Testis (tissue), 3 donors: ENCODE data around the gene MYLK4. TPM values are rescaled to one million over a fixed set of nuclear protein-coding genes. Genes with fewer than 3 reads are reported as not detected.

Experiments
- DNase-seq: peaks from one replicate; pipeline ENCODE4 v3.0.0-alpha.2; 2019
- H3K27ac ChIP-seq, 2 donors: fragments of 200-600 bp; sonication (generic); one replicate each; pipeline ENCODE4 v1.5.1; 2019
- H3K27me3 ChIP-seq: fragments of 200-600 bp; sonication (generic); one replicate; pipeline ENCODE4 v1.5.1; 2019
- H3K36me3 ChIP-seq: fragments of 200-600 bp; sonication (generic); one replicate; pipeline ENCODE4 v1.5.1; 2017; ENCODE audit warnings: low read depth; ENCODE audit errors: missing control alignments
- H3K4me1 ChIP-seq: fragments of 200-600 bp; sonication (generic); one replicate; pipeline ENCODE4 v1.5.1; 2019
- H3K4me3 ChIP-seq, 2 donors: fragments of 200-600 bp; sonication (generic); one replicate each; pipeline ENCODE4 v1.5.1; 2017 to 2019
- H3K9me3 ChIP-seq: fragments of 200-600 bp; sonication (generic); one replicate; pipeline ENCODE4 v1.5.1; 2017
- POLR2A ChIP-seq: fragments of 450-650 bp; IDR thresholded peaks from one replicate; pipeline ENCODE4 v1.6.1; 2017; ENCODE audit warnings: antibody characterized with exemption, mild to moderate bottlenecking, moderate library complexity
- WGBS, 2 donors: methylation state at CpG; one replicate each; pipeline ENCODE4 v1.1.5; 2018; 5-methylcytosine and 5-hydroxymethylcytosine counted together
- intact Hi-C: fragments of 100-400 bp; cut with DNase I; formaldehyde crosslinking; loops from one replicate; pipeline ENCODE4 v1.15.1; 2023; ENCODE audit warnings: low total_unique reads
- polyA plus RNA-seq: library from polyadenylated mRNA; stranded (reverse); fragments of 350-450 nt; fragmentation: Illumina TruSeq; extraction: RNeasy Lipid Tissue Mini Kit (QIAGEN cat#74804); gene quantifications from one replicate; pipeline ENCODE4 v1.2.3, GENCODE V29; 2014; ENCODE audit warnings: low read depth, low replicate concordance; ENCODE audit not compliant: insufficient read depth
- total RNA-seq, 2 donors: library from RNA; depleted of rRNA; stranded (reverse); fragments of >200 nt; gene quantifications; one replicate each; pipeline ENCODE4 v1.2.3, GENCODE V29; 2016
- TF ChIP-seq, protein P1 (sequence below), 3 experiments: fragments of 450-650 bp in 2 of 3; fragments of 200-600 bp in 1 of 3; sonication (generic) in 1 of 3; IDR thresholded peaks; one replicate each; pipeline ENCODE4 v1.5.1; 2016 to 2019; ENCODE audit warnings: antibody characterized with exemption in 3 of 3, mild to moderate bottlenecking in 2 of 3, moderate library complexity in 1 of 3

Gene MYLK4
- total and polyA plus RNA-seq, 3 donors from 2014 or later = 0.62 to 1.5 (median 0.71) TPM

DNA sequence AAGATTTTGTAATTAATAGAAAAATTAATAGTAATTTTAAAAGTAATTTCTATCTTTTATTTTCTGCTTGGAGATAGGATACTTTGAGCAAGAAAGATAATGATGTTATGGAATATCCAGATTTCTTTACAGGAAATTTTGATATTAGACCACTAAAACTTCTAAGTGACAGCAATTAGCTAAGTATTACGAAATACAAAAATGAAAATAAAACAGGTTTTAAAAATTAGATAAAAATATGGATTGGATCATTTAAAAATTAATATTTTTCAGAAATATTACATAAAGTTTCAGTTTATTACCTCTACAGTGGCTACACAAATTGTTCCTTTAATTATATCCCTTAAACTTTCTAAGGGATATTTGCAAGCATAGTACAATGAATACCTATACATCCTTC is 4.2 kb upstream of the MYLK4 start:
- Histone ChIP-seq H3K4me3 (no peak overlapping the region), H3K27ac (no peak overlapping the region), H3K4me1 (peaks cover 5% of the 10 kb centered on the region), H3K27me3 (no peaks in the 10 kb centered on the region), H3K36me3 (no peaks in the 10 kb centered on the region), H3K9me3 (no peaks in the 10 kb centered on the region)
- TF ChIP-seq, protein P1, sequence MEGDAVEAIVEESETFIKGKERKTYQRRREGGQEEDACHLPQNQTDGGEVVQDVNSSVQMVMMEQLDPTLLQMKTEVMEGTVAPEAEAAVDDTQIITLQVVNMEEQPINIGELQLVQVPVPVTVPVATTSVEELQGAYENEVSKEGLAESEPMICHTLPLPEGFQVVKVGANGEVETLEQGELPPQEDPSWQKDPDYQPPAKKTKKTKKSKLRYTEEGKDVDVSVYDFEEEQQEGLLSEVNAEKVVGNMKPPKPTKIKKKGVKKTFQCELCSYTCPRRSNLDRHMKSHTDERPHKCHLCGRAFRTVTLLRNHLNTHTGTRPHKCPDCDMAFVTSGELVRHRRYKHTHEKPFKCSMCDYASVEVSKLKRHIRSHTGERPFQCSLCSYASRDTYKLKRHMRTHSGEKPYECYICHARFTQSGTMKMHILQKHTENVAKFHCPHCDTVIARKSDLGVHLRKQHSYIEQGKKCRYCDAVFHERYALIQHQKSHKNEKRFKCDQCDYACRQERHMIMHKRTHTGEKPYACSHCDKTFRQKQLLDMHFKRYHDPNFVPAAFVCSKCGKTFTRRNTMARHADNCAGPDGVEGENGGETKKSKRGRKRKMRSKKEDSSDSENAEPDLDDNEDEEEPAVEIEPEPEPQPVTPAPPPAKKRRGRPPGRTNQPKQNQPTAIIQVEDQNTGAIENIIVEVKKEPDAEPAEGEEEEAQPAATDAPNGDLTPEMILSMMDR (IDR thresholded peaks at IDR 0.05) = no peak
- no peak for TF ChIP-seq POLR2A
- WGBS, 2 donors = 73 to 88% methylated on average over 1 of the region's 1 CpG
- DNase-seq = no peak
- intact Hi-C loops = no loop called here

DNA sequence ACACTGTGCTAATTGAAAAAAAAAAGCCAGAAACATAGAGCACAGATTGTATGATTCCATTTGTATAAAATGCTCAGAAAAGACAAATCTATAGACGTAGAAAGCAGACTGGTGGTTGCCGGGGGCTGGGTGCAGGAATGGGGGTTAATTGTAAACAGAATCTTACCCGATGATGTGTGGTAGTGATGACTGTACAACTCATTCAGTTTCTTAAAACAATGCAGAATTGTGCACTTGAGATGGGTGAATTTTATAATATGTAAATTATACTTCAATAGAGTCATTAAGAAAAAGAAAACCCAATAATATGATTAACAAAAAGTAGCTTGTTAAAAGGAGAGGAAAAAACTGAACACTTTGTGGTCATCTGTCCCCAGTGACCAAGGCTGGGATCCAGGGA is 3.7 kb upstream of the MYLK4 start:
- no peak for DNase-seq
- 62 to 87% methylated on average over 3 of the region's 3 CpGs for WGBS, 2 donors
- Histone ChIP-seq H3K27me3 (no peaks in the 10 kb centered on the region), H3K36me3 (no peaks in the 10 kb centered on the region), H3K9me3 (no peaks in the 10 kb centered on the region), H3K27ac (no peak overlapping the region), H3K4me1 (peaks cover 5% of the 10 kb centered on the region), H3K4me3 (no peak overlapping the region)
- intact Hi-C loops = no loop called here
- TF ChIP-seq POLR2A = no peak
- TF ChIP-seq, protein P1 (IDR thresholded peaks at IDR 0.05) = no peak

DNA sequence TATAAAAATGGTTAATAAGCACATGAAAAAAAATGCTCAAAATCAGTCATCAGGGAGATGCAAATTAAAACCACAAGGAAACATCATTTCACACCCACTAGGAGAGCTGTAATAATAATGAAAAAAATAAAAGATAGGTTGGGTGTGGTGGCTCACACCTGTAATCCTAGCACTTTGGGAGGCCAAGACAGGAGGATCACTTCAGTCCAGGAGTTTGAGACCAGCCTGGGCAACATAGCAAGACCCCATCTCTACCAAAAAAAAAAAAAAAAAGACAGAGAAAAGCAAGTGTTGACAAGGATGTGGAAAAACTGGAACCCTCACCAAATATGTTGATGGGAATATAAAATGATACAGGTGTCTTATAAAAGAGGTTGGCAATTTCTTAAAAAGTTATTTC is 3.0 kb upstream of the MYLK4 start:
- Histone ChIP-seq H3K4me1 (peaks cover 5% of the 10 kb centered on the region), H3K27me3 (no peaks in the 10 kb centered on the region), H3K36me3 (no peaks in the 10 kb centered on the region), H3K9me3 (no peaks in the 10 kb centered on the region), H3K4me3 (no peak overlapping the region), H3K27ac (no peak overlapping the region)
- DNase-seq = no peak
- intact Hi-C loops = no loop called here
- TF ChIP-seq POLR2A = no peak
- TF ChIP-seq, protein P1 (IDR thresholded peaks at IDR 0.05) = no peak

DNA sequence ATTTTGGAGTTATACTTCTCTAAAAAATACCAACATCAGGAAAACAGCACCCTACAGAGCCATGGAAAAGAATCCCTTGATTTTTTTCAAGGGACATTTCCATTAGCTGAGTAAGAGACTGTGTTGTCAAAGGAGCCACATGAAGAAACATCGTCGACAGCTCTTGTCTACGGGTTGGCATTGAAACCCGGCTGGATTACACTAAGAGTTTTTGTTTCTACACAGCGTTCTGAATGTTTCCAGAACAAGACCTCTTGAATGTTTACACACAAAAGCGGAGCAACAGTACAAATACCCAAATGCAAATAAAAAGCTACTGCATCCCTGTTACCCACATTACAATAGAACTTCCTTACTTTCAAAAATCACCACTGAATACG is 2.4 kb upstream of the MYLK4 start:
- intact Hi-C loops = no loop called here
- 85 to 94% methylated on average over 7 of the region's 7 CpGs for WGBS, 2 donors
- Histone ChIP-seq H3K9me3 (no peaks in the 10 kb centered on the region), H3K27ac (no peak overlapping the region), H3K4me3 (no peak overlapping the region), H3K4me1 (peaks cover 5% of the 10 kb centered on the region), H3K36me3 (no peaks in the 10 kb centered on the region), H3K27me3 (no peaks in the 10 kb centered on the region)
- no peak for TF ChIP-seq POLR2A
- TF ChIP-seq, protein P1 (IDR thresholded peaks at IDR 0.05) = no peak
- DNase-seq = no peak

DNA sequence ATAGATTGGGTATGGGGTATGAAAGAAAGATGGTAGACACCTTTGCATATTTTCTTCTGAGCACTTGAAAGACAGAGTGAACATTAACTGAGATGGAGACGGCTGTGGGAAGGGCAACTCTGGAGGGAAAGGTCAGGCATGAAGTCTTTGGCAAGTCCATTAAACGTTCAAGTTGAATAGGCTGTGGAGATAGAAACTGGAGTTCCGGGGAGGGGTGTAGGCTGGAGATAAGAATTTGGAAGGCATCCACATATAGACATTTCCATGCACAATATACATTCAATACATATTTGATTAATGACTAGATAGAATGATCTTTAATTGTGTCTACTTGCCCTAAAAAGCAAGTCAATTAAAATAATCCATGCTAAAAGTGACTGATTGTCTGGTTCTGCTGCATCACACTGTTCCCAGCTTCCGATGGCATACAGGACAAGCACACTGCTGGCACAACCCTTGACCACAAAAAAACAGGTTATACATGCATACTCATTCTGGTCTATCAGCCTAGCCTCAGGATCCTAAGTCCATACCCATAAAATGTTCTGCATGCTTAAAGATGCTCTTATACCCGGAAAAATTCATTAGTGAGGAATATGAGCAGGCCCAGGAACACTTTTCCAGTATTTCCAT is 1.9 kb upstream of the MYLK4 start:
- Histone ChIP-seq H3K27ac (no peak overlapping the region), H3K9me3 (no peaks in the 10 kb centered on the region), H3K36me3 (no peaks in the 10 kb centered on the region), H3K27me3 (no peaks in the 10 kb centered on the region), H3K4me3 (no peak overlapping the region), H3K4me1 (peaks cover 5% of the 10 kb centered on the region)
- TF ChIP-seq, protein P1 (IDR thresholded peaks at IDR 0.05) = no peak
- no peak for TF ChIP-seq POLR2A
- WGBS, 2 donors = 77 to 84% methylated on average over 5 of the region's 5 CpGs
- DNase-seq = no peak
- intact Hi-C loops = no loop called here
